OCI-M2 (cell line): Measurements from ENCODE around the gene NR3C2.

Experiments used
- DNase-seq: peaks from one replicate; lab custom pipeline; 2025; ENCODE audit not compliant: unreplicated experiment; lab: John Stamatoyannopoulos, UW

The NR3C2 gene

DNA sequence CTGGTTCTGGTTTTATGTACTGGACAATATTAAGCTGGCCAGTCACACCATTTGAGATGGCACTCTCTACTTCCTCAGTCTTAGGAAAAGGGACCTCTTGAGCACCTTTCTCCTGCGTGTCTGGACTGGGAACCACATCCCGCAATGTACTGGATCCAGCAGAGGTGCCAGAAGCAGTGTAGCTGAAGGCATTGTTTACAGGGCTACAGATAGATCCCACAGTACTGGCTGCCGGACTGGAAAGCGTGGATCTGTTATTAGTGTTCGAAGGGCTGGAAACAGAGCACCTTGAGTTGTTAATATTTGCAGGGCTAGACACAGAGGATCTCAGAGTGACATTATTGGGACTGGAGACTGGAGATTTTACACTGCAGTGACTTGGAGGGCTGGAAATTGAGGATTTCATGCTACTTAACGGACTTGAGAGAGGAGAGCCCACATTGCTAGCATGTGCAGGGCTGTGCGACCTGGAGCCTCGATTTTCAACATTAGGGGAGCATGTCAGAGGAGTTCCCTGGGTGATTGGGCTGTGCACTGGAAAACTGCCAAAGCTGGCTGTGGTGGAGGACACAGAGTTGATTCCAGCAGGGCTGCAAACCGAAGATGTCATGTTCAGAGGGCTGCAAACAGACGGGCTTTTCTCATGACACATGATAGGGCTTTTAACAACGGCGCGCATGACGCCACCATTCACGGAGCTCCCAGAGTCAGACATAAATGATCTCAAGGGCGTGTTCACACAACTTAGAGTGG is 6.4 kb downstream of the NR3C2 start:
- no peak for DNase-seq

DNA sequence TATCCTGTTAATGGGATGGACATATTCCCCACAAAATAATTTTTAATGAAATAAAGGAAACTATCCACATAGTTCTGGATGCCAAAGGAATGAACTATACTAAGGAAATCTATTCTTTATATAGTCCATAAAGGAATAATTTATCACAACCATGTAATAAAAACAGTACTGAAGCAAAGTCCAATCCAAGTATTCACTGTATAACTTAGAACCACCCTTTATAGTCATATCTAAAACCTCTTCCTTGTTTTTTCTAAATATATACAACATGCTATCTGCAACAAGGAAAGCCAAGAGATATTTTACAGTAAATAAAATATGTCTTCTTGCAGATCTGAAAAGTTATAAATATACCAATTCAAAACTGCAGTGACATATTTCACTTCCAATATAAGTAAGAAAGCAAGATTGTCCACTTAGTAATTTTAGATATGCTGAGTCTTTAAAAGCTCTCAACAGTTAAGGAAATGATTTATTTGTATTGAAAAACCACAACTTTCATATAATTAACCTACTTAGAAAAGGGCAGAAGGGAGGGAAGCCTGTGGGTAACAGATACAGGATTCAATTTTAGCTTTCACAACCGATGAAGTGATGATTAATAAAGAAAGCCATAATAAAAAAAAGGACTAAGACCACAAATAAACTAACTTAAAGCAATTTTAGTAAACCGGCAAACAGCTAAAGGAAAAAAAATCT is 8.0 kb downstream of the NR3C2 start:
- DNase-seq, result no peak

DNA sequence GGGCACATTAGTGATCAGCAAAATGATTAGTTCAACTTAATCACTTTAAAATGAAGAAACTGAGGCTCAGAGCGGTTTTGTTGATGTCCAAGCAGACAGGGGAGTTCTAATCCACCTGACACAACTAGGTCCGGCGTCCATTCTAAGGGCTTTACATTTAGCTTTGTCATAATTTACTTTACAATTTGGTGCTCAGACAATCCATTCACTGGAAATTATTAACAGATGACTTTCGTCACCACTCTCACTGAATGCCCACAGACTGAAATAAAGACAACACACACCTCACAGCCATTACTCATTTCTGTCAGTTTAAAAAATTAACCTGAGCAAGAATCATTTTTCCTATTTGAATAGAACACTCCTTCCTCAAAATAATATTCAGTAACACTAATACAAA is 10.8 kb downstream of the NR3C2 start:
- DNase-seq, result no peak

DNA sequence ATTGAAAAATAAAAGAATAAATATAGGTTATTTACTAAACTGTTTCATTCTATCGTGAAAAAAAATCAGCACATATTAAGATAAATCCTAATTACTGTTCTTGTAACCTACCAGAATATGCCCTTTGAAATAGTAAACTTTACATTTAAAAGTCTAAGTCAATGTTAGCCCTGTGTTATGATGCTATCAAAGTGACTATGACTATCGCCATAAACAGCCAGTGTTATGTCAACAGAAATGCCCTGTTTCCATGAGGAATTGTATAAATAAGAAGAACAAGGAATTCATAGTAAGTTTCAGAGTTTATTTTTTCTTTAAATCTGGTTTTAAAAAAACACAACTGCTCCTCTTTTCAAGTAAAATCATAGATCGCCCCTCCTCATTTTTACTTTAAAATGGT is 11.4 kb downstream of the NR3C2 start:
- no peak for DNase-seq

DNA sequence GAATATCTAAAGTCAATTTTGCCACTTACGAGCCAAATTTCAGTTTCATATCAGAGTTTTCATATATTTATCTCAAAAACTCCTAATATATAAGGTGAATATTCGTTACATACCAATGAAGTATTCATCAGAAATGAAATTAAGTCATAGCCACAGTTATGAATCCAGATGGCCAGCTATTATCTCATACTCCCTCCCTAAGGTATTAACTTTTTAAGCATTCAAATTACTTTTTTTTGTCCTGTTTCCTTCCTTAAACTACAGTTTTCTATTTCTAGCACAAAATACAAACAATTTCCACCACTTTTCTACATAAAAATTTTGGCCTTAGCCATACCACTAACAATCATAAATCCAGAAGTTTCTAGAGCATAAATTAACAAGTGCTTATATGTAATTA is 13.0 kb downstream of the NR3C2 start:
- DNase-seq, result no peak

DNA sequence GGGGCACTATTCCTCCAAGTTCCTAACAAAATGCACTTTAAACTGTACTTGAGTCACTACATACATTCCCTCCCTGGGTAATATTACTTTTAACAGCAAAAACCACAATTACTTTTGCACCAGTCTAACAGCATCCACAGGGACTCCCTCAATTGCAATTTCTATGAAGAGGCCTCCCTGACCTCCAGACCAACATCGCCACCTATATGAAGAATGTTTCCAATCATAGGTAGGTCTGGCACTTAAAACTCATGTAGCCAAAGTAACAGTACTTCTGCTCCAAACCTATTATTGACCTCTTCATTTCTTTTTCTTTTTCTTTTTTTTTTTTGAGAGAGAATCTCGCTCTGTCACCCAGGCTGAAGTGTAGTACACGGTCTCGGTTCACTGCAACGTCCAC is 15.6 kb downstream of the NR3C2 start:
- DNase-seq, result no peak

DNA sequence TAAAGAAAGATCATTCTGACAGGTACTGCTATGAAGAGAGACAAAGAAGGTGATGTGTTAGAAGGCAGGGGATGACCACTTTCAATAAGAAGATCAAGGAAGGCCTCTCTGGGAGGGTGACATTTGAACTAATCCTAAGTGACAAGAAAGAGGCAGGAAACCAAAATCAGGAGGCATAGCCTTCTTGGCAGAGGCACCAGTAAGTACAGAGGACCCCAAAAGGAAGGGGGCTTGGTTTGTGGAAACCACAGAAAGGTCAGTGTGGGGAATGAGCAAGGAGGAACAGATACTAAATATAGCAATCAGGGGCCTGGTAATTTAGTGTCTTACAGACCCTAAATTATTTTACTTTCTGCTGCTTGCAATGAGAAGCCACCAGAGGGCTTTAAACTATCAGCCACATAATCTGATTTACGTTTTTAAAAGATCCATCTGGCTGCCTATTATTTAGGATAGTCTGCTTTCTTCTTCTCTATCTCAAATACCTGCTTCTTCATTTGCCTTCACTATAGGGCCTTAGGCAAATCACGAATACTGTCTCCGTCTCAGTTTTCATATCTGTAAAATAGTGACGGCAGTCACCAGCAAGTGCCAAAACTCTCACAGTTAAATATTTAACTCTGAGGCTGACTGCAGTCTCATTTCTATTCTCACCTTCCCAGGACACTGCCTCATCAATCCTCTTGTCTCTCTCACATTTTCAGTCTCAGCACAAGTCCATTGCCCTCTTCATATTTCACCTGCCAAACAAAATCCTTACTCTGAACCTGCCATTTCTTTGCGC is 16.7 kb downstream of the NR3C2 start:
- no peak for DNase-seq

DNA sequence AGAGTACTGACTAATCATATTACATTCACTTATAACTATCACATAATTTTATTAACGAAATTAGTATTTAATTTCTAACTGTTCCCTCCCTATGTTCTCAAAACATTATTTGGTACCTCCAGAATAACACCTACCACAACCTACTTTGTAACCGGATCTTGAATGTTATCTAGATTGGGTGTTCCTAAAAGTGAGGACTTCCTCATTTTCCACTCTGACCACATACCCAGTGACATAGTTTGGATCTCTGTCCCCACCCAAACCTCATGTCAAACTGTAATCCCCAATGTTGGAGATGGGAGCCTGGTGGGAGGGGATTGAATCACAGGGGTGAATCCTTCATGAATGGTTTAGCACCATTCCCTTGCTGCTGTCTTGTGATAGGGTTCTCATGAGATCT is 21.8 kb downstream of the NR3C2 start:
- no peak for DNase-seq

DNA sequence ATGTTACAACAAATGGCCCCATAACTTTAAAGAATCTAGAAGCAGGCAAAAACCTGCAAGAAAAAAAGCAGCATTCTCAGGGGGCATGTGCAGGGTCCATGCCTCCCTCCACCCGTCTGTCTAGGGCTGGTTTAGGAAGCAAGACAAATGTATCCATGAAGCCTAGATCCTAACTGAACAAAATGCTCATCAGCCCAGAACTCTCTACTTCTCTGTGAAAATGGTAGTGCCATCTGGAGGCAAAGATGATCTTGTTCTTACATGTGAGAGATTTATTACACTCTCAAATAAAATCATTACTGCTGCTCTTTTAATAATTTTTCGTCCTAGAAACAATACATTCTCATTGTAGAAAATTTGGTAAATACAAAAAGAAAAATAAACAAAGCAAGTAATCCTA is 26.7 kb downstream of the NR3C2 start:
- no peak for DNase-seq

DNA sequence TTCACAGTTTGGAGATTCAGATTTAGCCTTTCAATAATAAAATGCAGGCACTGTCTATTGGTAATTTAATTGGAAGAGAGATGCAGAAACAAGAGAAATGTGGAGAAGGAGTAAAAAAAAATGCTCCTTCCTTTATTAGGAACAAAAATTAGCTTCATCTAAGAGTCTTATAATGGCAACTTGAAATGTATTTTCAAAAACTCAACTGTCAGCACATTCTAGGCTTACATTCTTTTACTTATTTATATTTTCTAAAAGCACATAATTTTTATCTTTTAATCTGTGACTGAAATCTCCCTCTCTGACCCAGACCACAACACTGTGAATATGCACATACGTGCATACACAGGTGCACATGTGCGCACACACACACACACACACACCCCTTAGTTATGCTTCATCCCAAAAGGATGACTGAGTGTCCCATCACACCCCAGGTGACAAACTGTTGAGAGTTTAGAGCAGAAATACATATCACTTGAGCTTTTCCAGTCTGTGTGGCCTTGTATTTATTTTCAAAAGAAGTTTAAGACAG is 29.7 kb downstream of the NR3C2 start:
- DNase-seq, result no peak

DNA sequence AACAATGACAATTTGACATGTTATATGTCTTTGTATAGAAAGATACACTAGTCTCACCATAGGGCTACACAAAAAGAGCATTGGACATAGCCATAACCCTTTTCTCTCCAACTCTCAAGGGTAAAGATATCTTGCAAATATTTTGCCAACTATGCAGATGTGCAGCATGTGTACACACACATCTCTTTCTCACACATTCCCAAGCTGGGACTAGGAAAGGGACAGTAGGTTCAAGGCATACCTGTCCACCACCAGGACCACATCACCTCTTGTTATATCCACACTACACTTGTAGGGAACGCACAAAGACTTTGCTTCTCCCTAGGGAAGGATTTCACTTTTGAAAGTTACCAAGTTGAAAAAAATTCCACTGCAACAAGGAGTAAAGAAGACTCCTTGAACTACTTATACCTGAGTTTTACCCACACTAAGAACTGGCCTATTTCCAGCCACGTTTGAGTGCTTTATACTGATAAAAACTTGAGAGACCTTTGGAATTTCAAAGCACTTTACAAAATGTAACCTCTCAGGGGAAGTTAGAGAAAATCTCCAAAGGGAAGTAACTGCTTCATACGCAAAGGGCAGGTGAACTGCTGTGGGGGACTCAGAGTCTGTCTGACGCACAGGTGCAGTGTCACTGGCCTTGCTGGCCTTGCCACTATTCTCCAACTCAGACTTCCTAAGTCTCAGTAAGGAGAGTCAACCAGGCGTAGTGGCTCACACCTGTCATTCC is 36.9 kb downstream of the NR3C2 start:
- DNase-seq, result no peak

DNA sequence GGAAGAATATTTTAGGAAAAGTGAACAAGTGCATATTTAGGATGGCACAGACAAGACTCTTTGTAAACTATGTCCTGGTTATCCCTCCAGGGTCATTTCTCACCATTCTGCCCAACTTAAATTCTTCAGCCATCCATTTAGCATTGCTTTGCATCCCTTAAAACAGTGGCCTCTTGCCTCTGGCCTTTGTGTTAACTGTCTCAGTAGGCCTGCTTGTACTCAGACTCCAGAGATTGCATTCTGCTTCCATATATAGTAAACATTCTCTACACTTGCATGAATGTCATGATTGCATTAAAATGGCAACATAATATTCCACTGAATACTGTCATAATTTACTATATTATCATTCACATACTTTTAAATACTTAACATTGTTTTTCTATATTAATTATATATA is 43.2 kb downstream of the NR3C2 start:
- no peak for DNase-seq

DNA sequence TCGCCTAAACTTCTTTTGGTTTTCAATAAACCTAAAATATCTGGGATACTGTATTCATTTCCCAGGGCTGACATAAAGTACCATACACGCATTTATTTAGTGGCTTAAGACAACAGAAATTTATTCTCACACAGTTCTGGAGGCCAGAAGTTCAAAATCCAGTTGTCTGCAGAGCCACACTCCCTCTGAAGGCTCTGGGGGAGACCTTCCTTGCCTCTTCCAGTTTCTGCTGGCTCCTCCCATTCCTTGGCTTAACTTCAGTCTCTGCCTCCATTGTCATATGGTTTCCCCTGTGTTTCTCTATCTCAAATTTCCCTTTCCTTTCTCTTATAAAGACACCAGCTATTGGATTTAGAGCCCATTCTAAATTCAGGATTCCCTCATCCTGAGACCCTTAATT is 44.4 kb downstream of the NR3C2 start:
- no peak for DNase-seq

DNA sequence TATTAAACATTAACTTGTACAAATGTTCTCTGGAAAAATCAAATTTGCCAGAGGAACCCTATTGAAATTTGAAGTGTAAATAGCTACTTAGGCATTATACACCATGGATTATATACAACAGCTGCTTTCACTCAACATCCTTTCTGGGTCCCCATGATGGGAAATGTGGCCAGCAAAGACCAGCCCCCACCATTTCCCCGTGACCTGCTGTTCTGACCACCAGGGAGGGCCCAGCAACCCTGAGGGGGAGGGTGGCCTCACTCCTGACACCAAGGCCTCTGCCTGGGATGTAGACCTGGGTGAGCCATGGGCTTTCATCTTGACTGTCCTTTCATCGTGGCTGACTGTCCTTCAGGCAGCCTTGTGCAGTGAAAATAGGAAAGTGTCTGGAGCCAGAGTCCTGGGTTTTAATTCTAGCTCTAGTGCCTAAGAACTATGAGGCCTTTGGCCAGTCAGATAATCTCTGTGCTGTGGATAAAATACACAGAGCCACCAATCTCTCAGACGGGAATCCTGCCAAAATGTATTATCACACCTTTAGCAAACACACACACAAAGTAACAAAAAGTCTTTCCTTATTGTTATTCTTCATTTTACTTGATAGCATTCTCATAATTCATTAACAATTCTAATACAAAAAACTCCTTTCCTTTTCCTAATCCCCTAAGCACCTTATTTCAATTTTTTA is 45.1 kb downstream of the NR3C2 start:
- DNase-seq, result no peak

DNA sequence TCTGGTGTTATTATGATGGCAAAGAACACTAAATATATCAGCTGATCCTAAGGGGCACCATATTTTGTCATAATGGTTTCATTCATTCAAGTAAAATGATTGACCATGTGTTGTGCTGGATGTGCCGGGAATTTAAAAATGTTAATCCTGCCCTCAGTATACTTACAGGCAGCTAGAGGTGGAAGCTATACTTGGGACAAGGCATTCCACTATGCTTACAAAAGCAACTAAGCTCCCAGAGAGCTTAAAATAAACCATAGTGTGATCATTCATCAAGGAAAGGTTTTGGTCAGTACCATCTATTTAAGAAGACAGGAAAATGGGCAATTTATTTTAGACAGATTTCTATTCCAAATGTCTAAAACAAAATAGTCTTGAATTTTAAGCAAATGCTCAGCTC is 46.4 kb downstream of the NR3C2 start:
- DNase-seq, result no peak

DNA sequence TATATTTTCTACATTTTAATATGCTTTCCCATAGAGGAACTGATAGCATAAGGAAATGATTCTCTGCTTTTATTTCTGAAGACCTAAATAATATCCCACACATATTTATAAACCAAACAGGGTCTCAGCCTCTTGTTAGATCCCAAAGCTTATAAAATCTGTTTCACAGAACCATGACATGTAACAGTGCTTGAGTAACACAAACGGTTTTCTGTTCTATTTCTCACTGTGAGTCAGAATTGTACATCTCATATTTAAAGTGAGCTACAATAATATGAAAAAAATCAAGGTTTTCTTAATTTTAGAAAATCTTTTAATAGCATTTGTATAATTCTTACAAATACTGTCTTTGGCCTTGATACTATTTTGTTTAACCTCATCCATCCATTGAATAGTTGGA is 51.2 kb downstream of the NR3C2 start:
- DNase-seq, result no peak

DNA sequence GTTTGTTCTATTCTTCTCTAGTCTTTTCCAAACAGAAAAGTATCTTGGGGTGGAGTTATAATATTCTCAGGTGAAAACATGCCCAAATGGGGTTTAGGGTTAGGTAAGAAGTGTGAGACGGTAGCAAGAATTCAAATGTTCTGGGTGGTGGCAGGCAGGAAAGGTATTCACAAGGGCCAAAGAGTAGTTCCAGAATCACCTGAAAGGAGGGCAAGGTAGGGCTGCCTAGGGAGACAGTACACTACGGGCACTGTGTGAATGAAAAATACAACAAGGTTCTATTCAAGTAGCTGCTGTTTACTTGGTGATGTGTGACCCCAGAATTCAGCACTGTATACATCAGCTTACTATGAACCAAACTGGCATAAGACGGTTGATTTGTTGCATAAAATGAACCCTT is 51.9 kb downstream of the NR3C2 start:
- no peak for DNase-seq

DNA sequence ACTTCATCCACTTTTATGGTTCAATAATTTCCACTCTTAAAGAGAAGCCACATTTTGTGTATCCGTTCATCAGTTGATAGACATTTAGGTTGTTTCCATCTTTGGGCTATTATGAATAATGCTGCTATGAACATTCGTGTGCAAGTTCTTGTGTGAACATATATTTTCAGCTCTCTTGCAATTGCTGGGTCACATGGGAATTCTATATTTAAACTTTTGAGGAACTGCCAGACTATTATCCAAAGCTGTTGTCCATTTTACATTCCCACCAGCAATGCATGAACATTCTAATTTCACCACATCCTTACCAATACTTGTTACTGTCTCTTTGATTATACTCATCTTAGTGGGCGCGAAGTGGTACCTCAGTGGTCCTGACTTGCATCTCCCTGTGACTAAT is 61.9 kb downstream of the NR3C2 start:
- no peak for DNase-seq

DNA sequence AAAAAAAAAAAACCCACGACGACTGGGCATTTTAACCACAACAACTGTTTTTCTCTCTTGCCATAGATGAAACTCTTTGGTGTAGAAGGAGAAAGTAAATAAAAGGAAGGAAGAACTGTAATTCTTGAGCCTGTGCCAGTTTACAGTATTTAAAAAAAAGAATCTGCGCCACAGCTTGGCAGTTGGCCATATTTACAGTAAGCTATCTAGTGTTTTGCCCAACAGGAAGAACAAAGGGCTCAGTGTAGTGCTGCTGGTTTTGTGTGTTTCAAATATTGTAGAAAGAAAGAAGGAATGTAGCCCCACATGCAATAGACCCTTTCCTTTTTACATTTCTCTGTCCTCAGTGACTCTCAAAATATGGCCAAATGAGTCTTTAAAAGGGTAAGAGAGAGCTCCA is 66.1 kb downstream of the NR3C2 start:
- no peak for DNase-seq

DNA sequence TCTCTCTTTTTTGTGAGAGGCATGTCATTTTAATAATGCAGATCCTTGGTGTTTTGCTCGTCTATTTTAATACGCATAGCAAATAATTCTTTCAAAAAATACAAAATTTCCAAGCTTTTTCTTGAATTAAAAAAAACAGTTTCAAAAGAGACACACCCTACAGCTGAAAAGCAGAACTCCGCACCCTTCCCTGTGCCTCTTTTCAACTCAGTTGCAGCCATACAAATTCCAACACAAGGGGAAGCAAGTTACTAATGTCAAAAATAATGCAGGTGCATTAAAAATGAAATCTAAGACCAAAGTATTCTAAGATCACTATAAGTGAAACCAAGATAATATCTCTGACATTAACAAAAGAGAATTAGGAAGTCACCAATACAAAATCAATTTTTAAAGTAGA is 66.6 kb downstream of the NR3C2 start:
- no peak for DNase-seq

DNA sequence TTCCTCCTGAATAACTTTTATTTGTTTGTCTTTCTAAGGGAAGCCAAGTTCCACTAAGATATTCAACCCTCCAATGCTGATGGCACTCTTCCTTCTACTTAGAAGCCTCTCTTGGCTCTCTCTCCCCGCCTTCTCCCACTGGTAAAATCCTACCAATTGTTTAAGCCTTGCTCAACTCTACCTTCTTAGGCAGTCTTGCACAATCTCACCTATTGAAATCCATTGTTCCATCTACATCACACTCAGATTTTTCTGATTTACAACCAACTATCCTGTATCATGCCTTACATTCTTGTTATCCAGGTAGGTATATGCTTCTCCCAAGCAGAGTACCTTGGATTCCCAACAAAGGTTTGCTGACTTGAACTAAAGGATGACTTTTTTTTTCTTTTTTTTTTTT is 69.1 kb downstream of the NR3C2 start:
- DNase-seq, result no peak
